B cell (primary cell): ENCODE data around the gene COX14.

ENCODE experiments used
- EZH2 ChIP-seq: IDR thresholded peaks from 2 replicates; pipeline ENCODE4 v1.6.1; 2012; ENCODE audit warnings: borderline replicate concordance, low read depth, mild to moderate bottlenecking, moderate library complexity, low read length; ENCODE audit not compliant: insufficient read depth, poor library complexity, severe bottlenecking
- TF ChIP-seq, protein P1 (sequence below): fragments of 200-600 bp; IDR thresholded peaks from one replicate; pipeline ENCODE4 v1.8.0; 2022; ENCODE audit warnings: antibody characterized with exemption, mild to moderate bottlenecking

DNA sequence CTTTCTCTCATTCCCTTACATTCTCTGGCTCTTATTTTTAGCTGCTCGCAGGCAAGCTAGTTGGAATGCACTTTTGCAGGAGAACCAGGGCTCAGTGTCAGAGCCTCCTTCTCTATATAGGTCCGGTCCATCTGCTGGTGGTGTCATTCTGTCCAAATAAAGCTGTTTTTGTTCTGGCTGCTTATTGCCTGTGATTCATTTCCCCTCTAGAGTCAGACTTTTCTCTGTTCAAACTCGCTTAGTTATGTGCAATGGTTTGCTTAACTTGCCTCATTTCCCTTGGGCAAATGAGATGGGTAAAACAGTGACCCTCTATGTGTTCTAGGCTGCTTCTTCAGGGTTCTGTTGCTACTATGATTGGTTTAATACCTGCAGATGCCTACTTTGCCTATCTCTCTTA, 24.0 kb upstream of the COX14 start:
- TF ChIP-seq, protein P1, sequence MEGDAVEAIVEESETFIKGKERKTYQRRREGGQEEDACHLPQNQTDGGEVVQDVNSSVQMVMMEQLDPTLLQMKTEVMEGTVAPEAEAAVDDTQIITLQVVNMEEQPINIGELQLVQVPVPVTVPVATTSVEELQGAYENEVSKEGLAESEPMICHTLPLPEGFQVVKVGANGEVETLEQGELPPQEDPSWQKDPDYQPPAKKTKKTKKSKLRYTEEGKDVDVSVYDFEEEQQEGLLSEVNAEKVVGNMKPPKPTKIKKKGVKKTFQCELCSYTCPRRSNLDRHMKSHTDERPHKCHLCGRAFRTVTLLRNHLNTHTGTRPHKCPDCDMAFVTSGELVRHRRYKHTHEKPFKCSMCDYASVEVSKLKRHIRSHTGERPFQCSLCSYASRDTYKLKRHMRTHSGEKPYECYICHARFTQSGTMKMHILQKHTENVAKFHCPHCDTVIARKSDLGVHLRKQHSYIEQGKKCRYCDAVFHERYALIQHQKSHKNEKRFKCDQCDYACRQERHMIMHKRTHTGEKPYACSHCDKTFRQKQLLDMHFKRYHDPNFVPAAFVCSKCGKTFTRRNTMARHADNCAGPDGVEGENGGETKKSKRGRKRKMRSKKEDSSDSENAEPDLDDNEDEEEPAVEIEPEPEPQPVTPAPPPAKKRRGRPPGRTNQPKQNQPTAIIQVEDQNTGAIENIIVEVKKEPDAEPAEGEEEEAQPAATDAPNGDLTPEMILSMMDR, result no peak
- no peak for TF ChIP-seq EZH2
